ENCODE data around the gene YWHAQ.

Gene YWHAQ

GRCh38 chr2:9654452-9655100, 23.8 kb upstream of the YWHAQ start:
- peak; percentile 45 for DNase-seq

GRCh38 chr2:9653485-9654271, 22.9 kb upstream of the YWHAQ start:
- DNase-seq = no peak

GRCh38 chr2:9652898-9653479, 22.2 kb upstream of the YWHAQ start:
- no peak for DNase-seq

DNA sequence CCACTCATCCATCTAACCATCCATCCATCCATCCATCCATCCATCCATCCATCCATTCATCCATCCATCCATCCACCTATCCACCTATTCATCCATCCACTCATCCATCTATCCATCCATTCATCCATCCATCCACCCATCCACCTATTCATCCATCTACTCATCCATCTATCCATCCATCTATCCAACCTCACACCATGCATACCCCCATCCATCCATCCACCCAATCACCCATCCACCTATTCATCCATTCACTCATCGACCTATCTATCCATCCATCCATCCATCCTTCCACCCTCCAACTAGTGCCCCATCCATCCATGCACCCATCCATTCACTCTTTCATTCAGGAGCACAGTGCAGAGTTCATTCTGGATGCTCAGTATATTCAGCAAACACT, 21.5 kb upstream of the YWHAQ start:
- DNase-seq = no peak

- DNase-seq = no peak
Measured at GRCh38 chr2:9650119-9650821, 19.5 kb upstream of the YWHAQ start.

DNA sequence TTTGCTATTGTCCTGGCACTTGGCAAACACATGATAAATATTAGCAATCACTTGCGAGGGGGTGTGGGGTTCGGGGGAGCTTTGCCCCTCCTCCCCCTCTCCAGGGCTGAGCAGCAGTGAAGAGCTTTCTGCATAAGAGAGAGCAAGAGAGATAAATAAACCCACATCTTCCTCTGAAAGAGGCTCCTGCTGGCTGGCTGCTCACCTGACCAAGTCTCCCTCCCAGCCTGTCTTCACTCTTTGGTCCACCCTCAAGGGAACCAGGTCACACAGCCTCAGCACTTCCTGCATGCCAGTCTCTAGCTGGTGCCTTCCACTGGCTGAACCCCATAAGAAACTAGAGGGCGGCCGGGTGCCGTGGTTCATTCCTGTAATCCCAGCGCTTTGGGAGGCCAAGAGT, 18.5 kb upstream of the YWHAQ start:
- DNase-seq = no peak

DNA sequence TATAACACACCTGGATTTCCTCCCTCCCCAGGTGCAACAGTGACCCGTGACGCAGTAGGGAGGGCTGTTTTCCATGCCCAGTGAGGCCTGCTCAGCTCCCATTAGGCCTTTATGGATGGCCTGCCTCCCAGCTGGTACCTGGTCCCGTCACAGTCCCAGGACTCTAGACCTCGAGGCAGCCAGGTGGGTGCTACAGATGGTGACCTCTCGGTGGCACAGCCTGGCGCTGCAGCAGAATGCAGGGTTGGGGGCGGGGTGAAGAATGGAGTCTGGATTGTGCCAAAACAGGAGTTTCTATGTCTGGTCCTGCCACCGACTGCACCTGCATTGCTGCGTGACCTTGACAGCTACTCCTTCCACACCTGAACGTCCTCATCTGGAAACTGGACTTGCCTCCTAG, 18.0 kb upstream of the YWHAQ start:
- DNase-seq = no peak

- DNase-seq = no peak
Measured at GRCh38 chr2:9647884-9648283, 17.1 kb upstream of the YWHAQ start.

DNA sequence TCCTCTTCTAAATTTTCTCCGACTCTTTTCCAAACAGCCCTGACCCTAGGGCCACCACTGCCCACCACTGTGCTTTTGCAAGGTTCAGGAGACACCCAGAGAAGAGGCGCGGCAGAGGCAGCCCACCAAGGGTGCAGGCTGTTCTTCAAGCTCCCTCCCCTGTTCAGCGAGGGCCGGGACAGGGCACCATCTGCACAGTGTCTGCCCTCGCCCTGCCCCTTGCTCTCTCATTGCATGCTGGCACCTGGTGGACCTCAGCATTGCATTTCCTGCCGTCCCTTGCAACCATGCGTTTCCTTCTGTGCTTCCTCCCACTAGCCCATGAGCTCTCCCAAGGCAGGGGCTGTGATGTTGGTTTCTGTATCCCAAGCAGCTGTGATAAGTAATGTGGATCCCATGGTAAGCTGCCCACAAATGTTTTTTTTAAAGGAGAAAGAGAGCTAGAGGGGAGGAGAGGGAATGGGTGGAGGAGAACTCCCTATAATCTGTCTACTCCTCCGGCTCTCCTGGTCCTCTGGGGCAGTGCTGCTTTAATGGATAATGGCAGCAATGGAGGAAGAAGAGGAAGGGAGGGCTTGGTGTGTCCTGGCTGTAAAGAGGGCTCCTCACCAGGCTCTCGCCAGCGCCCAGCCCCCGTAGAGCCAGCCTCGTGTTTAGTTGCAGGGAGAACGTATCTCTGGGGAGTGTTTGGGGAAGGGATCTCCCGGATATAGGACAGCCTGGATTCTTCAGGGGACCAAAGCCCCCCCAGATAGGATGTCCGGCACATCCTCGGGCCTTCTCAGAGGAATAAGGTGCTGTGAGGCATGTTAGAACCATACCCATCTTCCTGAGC, 15.6 kb upstream of the YWHAQ start:
- DNase-seq = no peak

DNA sequence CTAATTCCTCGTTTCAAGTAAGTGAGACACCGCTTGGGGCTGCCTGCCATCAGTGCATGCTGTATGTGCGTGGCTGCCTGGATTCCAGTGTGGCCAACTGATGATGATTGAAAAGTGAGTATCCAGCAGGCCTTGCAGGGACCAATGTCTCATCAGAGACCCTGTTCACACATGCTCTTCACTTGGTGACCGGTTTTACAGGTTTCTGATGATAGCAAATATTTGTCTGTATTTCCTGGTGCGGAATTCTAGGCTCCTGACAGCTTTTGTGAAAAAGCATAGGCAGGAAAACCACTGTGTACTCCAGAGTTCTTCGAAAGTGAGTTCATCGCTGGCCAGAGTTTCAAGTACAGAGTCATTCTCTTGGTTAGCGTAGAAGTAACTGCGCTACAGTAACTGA, 13.8 kb upstream of the YWHAQ start:
- DNase-seq = no peak

DNA sequence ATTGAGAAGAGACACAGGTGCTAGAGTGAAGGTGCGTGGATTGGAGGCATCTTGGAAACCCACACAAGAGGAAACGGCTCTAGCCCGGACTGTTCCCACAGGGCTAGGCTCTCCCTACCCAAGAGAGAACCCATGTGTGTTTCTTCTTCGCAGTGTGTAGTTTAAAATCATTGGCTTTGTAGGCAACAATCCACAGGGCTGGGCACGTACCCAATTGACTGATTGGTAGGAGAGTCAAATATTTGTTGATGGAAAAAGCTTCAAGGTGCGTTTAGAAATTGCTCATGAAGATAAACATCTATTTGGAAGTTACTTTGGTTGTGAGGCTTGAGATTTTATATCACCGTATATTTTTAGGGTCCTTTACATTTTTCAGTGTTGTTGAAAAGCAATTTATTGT, 13.2 kb upstream of the YWHAQ start:
- no peak for DNase-seq

- DNase-seq = no peak
Measured at GRCh38 chr2:9641641-9642040, 10.8 kb upstream of the YWHAQ start.

GRCh38 chr2:9640403-9641104, 9.8 kb upstream of the YWHAQ start:
- no peak for DNase-seq

DNA sequence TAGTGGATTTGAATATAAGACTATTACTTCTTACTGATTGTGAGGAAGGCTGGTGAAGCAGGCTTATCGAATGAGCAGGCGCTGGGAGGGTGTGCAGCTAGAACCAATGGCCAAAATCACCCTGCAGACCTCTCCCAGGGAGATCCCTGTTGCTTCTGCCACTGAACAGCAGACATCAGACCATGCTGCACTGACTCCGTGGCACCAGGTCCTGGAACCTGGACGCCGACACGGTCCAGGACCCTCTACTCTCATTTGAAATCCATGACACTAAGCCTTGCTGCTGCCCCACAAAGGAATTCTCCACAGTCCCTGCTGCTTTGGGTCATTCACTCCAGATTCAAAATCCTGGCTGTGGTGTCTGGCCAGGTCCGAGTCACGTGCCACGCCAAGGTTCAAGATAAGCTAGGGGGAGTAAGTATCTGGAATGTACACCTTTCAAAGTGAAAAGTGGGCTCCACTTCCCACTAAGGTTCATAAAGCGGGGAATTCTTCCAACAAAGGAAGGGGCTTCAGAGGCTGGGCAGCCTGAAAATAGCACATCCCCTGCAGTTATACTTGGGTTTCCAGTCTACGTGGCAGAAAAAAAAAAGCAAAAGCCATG, 9.0 kb upstream of the YWHAQ start:
- no peak for DNase-seq

DNA sequence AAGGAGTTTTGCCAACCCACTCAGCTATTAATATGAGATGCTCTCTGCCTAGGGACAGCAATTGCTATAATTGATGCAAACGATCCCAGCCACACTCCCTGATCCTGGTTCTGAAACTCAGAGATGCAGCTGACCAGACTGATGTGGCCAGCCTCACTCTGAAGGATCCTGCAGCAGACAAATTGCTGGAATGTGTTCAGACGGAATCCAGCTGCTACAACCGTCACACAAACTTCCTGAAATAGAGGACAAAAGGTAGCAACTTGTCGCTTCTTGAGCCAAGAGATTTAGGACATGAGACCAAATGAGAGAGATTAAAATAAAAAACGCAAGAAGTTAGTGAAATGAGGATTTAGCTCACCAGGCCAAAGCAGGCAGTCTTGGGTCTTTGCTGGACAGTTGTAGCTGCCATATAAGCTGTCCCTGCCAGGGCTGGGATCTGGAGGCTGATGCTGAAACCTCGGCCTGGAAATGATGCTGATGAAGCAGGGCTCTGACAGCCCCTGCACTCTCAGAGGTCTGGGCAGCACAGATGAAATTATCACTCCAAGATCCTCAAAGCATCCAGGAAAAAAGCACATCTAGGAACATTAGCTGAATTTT, 8.3 kb upstream of the YWHAQ start:
- no peak for DNase-seq

DNA sequence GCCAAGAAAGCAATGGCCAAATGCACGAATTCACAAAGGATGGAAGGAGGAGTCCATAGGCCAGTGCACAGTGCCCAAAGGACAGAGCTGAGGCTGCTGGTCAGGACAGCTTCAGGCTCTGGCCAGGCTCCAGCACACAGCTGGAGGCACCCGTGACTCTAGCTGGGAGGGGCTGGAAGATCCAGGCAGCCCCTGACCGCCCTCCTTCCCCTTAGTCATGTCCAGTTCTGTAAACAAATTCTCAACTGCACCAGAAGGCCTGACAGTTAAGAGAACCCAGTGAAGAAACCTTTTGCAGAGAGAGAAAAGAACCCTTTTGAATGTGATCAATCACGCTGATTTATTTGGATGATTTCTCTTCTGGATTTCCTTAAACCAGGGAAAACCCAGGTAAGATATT, 7.7 kb upstream of the YWHAQ start:
- peak; percentile 71 for DNase-seq

DNA sequence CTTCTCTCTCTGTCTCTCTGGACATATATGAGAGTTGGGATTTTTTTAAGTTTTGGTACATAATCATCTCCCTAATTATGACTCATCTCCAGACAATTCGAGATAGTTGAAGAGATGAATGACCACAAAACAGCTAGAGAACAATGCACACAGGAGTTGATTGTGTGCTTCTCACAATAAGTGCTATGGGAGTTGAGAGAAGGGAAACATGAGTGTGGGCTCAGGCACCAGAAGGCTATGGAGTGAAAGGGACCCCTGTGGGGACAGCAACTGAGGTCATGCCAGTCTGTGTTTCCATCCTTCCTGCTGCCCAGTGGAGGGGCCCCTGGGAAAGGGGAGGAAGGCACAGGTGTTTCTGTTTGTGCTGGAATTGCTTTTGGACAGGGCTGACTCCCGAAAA, 6.5 kb upstream of the YWHAQ start:
- no peak for DNase-seq

DNA sequence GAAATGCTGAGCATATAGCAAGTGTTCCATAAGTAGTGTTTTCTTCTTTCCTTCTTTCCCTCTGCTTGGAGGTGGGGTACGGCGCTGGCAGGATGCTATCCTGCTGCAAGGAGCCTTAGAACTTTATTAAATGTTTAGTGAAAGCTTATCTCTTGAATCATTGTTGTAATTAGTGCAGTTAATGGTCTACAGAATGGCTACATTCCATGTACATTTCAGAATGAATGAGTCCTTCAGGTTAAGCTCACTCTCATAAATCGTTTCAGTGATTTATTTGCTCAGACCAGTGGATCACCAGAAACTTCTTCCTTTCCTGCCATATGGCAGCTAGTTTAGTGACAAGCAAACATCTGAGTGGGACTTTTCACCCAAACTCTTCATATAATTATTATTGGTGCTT, 3.3 kb upstream of the YWHAQ start:
- DNase-seq = no peak

DNA sequence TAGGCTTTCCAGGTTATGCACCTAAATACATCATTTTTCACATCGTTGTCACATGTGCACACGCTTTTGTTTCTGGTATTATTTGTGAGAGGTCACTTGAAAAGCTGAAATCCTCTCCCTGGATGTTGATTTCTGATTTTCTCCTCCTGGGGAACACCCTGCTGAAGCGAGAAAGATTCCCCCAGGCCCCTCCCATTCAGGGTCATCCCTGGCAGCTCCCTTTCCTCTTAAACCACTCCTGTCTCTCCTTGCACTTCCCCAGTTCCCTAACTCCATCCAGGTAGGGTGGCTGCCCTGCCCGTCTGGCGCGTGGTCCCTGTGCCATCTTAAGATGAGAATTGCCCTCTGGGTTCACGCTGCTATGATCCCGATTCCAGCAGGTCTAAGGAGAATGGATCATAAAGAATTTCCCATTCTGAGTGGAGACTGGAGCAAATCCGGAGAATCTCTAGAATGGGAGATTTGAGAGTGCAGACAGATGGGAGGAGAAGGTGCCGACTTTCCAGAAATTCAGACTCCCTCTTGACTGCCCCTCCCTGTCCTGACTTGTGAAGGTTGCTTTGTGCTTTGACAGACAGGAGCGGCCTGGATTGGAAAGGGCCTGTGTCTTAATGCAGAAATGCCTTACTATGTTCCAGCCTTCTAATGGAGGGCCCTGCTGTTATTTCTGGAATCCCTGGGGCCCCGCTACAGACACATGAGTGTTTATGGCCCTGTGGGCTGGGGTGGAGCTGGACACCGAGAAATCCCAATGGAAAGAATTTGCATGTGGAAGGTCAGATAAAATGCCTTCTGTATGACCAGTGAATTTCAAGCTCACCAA, 1.3 kb upstream of the YWHAQ start:
- no peak for DNase-seq

DNA sequence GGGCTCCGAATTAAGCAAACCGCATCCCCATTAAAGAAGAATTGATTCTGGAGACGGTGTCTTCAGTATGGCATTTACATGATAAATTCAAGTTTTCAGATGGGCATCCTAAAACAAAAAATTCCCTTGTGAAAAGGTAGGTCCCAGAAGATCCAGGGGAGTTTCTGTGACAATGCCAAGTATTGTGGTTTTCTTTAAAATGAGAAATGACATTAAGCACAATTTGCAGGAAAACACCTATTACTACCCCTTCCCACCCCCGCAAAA, 689 bp upstream of the YWHAQ start:
- no peak for DNase-seq

Measured in OCI-M1 (cell line).